ENCODE results near the gene UQCRQ. TPM values are rescaled to one million over a fixed set of nuclear protein-coding genes. Genes with fewer than 3 reads are reported as not detected.
A peak's percentile ranks its signal among the peaks of the same experiment; 100 is the strongest.

UQCRQ gene
- total RNA-seq, 1 donor = 134 TPM

DNA sequence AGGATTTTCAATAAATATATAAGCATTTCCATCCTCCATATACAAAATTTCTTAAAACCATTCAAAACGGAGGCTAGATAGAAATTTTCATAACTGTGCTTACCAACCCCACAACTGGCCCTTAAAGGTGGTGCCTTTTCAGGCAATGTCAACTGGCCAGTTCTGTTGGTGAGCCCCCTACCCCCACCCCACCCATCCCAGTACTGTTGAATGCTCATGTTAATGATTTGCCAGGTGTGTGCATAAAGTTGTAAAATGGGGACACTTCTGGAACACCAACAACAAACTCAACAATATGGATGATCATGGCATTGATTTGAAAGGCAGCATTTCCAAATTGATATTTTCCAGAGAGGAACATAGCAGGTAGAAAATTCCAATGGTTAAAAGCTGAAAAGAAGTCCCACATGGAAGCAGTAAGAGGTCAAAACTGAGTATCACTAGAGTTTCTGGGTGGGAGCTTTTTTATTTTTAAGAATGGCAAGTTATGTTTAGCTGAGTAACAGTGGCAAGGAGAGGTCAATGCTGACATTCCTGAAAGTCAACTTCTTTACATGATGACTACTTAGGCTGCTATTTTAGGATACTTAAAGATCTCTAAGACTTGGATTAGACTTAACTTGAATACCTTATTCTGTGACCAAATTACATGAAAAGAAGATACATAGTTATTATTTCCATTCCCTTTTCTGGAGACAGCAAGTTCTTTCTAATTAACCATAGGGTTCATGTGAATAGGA, 9.7 kb downstream of the UQCRQ start:
- TF ChIP-seq, protein P1, sequence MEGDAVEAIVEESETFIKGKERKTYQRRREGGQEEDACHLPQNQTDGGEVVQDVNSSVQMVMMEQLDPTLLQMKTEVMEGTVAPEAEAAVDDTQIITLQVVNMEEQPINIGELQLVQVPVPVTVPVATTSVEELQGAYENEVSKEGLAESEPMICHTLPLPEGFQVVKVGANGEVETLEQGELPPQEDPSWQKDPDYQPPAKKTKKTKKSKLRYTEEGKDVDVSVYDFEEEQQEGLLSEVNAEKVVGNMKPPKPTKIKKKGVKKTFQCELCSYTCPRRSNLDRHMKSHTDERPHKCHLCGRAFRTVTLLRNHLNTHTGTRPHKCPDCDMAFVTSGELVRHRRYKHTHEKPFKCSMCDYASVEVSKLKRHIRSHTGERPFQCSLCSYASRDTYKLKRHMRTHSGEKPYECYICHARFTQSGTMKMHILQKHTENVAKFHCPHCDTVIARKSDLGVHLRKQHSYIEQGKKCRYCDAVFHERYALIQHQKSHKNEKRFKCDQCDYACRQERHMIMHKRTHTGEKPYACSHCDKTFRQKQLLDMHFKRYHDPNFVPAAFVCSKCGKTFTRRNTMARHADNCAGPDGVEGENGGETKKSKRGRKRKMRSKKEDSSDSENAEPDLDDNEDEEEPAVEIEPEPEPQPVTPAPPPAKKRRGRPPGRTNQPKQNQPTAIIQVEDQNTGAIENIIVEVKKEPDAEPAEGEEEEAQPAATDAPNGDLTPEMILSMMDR (IDR thresholded peaks at IDR 0.05; ENCODE audit: insufficient read depth, low read depth, low read length) = no peak
- H3K4me3 ChIP-seq (ENCODE audit: low read depth, low read length) = no peak overlapping the region
- DNase-seq (ENCODE audit: low read depth) = peak; percentile 23

DNA sequence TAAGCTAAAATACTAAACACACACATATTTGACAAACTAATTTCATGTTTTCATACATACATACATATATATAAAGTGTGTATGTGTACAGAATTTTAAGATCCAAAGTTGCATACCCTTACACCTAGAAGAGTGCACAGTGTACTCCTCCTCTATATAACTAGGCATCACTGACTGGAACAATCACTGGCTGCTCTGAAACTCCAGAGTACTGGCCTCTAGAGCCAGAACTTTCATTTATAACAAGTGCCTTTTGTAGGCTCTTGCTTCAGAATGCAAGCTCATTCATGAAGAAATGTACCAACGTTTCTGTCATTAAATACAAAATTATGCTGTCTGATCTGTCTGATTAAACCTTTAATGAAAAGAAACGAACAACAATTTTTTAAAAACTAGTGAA, 11.0 kb downstream of the UQCRQ start:
- TF ChIP-seq, protein P1 (IDR thresholded peaks at IDR 0.05; ENCODE audit: insufficient read depth, low read depth, low read length) = no peak
- H3K4me3 ChIP-seq (ENCODE audit: low read depth, low read length) = no peak overlapping the region
- no peak for DNase-seq (ENCODE audit: low read depth)

DNA sequence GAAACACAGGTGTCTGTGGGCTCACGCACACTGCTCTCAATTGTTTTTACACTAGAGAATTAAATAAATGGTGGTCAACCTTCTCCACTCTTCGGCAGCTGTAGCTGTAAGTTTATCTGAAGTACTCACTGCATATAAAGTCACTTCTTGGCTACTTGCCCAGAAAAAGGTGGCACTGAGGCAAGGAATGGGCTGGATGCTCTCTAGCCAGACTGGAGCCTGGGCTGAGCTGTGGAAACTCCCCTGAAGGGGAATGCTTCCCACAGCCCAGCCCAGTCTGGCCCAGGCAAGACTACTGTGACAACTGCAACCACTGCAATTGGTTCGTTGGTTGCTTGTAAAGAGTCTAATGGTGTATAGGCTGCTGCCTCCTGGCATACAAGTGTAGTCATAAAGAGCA, 11.5 kb downstream of the UQCRQ start:
- H3K4me3 ChIP-seq (ENCODE audit: low read depth, low read length) = no peak overlapping the region
- DNase-seq (ENCODE audit: low read depth) = no peak
- TF ChIP-seq, protein P1 (IDR thresholded peaks at IDR 0.05; ENCODE audit: insufficient read depth, low read depth, low read length) = no peak

DNA sequence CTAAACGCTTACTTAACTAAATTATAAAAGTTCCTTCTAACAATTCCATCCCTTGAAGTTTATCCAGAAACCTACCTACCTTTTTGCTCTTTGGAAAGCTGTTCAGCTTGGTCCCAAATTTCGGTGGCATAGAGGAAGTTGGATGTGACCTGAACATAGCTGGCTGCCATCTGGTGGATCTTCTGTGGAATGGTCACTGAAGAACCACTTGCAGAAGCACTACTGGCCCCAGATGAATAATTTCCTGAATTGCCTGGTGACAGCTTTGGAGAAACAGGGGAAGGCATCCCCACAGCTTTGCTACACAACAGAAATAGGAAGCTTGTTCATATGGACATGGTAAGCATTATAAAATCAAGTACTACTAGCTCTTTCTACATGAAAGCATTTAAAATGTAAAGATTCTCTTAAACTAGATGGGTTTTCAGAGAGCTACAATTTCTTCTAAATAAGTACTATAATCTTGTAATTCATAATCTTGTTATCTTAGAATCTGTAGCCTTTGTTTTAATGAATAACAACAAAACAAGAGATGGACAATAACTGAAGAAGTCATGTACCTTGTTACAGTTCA, 16.9 kb downstream of the UQCRQ start:
- TF ChIP-seq, protein P1 (IDR thresholded peaks at IDR 0.05; ENCODE audit: insufficient read depth, low read depth, low read length) = peak; percentile 73
- no peak overlapping the region for H3K4me3 ChIP-seq (ENCODE audit: low read depth, low read length)
- peak; percentile 73 for DNase-seq (ENCODE audit: low read depth)

DNA sequence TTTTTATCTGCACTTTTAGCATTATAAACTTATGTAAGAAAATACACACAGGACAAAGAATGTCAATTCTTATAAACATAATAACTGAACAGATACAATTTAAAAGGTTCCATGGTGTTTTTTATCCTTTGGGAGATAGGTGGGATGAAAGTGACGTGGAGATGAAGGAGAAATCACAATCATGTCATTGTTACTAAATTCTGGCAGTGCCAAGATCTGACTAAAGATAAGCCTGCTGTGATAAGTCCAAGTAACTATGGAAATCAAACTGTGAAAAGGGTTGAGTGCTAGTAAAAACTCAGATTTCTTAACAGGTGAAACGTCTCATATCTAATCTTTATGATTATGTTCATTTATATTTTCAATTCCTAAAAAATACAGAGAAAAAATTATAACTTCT, 18.1 kb downstream of the UQCRQ start:
- DNase-seq (ENCODE audit: low read depth) = no peak
- TF ChIP-seq, protein P1 (IDR thresholded peaks at IDR 0.05; ENCODE audit: insufficient read depth, low read depth, low read length) = no peak
- no peak overlapping the region for H3K4me3 ChIP-seq (ENCODE audit: low read depth, low read length)

DNA sequence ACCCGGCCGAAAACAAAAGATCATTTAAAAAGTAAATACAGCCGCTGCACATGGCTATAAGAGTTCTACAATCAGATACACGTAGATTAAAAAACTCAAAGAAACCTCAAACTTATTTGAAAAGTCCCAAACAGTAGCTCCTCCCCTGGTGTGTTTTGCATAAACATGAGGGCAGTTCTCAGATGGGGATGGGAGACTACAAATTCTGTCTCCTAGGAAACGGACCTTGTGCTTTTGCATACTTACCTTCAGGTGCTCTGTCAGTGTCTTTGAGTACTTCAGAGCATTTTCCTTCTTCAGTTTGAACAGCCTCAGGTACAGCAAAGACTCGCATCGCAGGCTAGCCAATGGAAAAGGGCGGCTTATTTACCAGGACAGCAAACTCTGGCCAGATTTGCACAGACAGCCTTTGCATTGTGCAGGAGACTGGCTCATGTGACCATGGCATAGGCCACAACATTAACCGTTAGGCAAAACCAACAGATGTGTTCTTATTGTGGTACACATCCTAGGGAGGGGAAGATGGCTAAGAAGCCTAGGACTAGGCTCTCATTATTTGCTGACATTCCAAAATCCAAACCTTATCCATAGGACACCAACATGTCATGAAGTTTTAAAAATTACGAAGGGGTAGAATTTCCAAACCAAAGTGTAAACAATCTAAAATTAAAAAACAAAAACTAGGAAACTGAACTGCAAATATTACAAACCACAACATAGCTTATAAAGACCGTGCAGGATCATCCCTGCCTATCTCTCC, 19.8 kb downstream of the UQCRQ start:
- TF ChIP-seq, protein P1 (IDR thresholded peaks at IDR 0.05; ENCODE audit: insufficient read depth, low read depth, low read length) = no peak
- H3K4me3 ChIP-seq (ENCODE audit: low read depth, low read length) = no peak overlapping the region
- no peak for DNase-seq (ENCODE audit: low read depth)

Data from fibroblast of villous mesenchyme (primary cell).